HG02870 (cell line): Measurements from ENCODE around the gene ANO9.
A peak's percentile ranks its signal among the peaks of the same experiment; 100 is the strongest.

Experiments used
- ATAC-seq: cut with Tn5 transposase; IDR thresholded peaks from one replicate; pipeline ENCODE4 v1.9.1; 2021; ENCODE audit warnings: mild to moderate bottlenecking, moderate library complexity; ENCODE audit not compliant: unreplicated experiment

ANO9 gene

DNA sequence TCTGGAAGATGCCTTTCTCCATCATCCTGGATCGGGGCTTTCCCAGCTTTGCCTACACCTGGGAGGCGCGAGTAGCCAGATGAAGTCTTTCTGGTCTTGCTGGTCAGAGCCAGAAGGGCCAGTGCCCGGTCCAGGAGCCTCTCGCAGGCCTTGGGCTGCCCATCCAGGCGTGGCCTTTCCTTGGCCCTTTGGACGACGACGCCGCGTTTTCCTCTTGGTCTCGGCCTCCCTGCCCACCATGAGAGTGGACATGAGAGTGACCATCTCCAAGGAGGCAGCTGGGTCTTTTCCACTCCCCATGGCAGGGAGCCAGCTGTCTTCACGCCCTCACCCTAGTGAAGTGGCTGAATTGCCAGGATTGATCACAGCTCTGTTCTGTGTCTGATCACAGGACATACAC, 11.8 kb upstream of the ANO9 start:
- ATAC-seq, result no peak

DNA sequence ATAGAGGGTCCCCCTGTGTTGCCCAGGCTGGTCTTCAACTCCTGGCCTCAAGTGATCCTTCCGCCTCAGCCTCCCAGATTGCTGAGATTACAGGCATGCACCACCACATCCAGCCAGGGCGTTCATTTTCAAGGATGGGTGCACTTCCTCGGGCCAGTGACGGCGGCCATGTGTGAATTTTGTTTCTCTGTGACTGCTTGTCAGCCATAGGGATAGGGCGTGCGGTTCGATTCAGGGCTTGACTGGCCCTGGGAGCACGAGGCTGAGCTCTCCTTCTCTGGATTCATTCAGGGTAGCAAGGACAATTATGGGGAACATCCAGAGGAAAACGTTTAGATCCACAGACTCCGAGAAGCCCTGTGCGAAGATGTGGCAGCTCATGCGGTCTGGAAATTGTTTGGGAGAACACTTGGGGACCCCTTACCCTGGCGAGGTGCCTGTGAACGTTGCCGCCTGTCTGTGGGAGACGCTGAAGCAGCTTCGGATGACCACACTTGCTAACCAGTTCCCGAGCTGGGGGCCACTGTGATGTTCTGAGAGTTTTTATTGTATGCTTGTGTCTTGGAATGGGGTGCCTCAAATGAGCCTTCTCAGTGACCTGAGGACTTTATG, 11.2 kb upstream of the ANO9 start:
- no peak for ATAC-seq

GRCh38 chr11:452203-452744, 10.5 kb upstream of the ANO9 start:
- ATAC-seq, result no peak

DNA sequence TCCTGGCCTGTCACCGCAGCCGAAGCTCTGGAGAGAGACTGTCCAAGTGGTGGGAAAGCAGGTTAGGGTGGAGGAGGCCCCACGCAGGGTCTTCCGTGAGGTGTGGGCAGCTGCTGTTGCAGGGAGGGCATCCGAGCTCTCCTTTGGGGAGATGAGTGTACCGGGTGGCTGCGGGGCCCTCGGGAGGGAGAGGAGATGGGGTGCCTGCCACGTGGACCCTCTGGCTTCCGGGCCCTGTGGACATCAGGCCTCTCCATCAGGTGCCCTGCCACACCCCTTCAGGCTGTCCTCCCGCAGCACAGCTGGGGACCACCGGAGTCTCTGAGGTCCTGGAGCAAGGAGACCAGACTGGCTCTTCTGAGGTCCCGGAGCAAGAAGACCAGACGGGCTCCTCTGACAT, 9.9 kb upstream of the ANO9 start:
- no peak for ATAC-seq

DNA sequence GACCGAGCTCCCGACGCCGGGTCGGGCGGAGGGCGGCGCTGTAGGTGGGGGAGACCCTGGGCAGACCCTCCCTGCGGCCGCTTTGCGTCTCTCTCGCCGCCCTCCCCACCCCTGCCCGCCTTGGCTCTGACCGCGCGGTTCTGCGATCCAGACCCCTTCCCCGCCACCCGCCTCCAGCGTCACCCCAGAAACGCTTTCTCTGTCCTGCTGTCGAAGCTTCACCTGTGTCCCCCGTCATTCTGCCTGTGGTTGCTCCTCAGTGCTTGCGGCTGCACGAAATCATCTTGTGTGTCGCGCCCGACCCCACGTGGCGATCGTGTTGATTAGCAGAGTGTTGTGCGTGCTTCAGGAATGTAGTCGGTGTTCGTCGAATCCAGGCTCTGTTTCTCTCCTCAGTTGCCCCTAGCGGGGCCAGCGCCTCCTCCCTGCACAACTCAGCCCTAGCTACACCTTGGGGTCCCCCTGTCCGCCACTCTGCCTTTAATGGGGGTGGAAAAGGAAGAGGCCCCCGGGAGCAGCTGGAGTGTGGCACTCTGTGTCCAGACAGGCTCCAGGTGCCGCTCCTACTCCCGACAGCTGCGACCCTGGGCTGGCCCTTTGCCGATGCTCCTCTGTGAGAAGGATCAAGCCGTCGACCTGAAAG, 9.1 kb upstream of the ANO9 start:
- no peak for ATAC-seq

DNA sequence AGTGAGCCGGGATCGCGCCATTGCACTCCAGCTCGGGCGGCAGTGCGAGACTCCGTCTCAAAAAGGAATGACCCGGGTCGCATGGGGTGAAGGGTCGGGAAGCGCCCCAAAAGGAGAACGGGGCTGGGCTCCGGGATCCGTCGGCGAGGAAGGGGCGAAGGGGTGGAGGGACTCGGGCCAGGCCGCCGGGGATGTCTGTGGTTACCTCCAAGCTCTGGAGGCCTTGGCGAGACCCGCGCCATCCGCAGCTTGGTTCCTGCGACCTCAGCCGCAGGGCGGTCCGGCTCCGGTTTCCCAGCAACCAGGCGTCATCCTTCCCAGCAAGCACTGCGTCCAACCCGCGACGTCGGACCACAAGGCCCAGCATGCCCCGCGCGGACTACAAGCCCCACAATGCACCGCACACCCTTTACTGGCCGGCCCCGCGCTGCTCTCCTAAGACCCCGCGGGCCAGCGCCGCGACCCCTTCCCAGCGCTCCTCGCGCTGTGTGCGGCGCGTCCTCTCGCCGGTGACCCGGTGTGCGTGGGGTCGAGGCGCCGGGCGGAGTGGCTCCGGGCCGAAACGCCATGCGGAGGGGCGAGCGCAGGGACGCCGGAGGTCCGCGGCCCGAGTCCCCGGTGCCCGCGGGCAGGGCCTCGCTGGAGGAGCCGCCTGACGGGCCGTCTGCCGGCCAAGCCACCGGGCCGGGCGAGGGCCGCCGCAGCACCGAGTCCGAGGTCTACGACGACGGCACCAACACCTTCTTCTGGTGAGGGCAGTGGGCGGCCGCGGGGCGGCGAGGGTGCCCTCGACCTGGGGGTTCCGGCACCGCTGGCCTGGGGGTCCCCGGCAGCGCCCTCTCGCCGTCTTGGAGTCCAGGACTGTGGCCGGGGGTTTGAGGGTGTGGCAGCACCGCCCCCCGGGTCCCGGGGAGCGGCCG, 8.3 kb upstream of the ANO9 start, which contains the start of gene PTDSS2:
PTDSS2 (plus strand) TSS at position 391 of the 920 bp plus-strand sequence; CDS start at position 568, 177 bp downstream.
- peak; percentile 68 for ATAC-seq

- ATAC-seq, result no peak
These were observed 6.3 kb upstream of the ANO9 start for GRCh38 chr11:447923-448731.

GRCh38 chr11:446891-447290, 5.1 kb upstream of the ANO9 start:
- no peak for ATAC-seq

- no peak for ATAC-seq
These were observed 4.2 kb upstream of the ANO9 start for GRCh38 chr11:445765-446588.

- ATAC-seq, result no peak
These were observed 2.8 kb upstream of the ANO9 start for GRCh38 chr11:444396-445144.

DNA sequence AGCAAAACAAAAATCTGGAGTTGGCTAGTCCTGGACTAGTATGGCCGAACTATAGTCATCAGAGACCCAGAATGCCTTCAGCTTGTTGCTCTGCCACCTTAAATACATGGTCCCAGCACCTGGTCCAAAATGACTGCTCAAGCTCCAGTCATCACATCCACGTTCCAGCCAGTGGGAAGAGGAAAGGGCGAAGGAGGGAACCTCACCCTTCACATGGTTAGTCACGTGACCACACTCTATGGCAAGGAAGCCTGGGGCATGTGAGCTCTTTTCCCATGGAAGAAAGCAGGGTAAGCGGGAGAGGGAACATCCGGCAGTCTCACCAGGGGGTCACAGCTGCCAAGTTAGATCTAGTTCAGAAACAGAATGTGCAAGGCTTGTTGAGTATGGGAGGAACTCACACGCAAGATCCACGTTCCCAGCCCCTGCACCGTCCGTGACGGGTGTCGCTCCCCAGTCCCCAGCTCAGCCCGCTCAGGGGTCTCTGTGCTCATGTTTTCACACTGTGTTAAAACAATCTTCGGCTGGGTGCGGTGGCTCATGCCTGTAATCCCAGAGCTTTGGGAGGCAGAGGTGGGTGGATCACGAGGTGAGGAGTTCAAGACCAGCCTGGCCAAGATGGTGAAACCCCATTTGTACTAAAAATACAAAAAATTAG, 1.9 kb upstream of the ANO9 start:
- ATAC-seq, result no peak

DNA sequence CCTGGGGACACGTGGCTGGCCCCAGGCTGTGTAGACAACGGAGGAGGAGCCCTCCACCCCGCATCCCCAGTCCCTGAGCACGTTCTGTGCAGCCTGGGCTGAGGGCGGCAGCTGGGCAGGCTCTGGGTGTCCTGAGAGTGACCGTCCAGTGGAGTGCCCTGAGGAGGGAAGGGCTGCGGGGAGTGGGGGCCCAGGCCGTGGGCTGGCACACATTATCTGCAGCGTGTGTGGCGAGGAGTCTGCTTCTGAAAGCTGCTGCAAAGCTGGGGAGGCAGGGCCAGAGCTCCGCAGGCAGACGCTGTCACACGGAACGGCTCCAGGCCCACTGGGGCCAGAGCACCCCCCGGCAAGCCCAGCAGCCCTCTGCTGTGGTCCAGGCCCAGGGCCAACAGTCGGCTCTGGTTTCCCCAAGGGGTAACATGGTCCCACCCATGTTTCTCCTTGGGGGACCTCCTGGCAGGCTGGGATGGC, 835 bp upstream of the ANO9 start:
- no peak for ATAC-seq

GRCh38 chr11:441043-441417, 781 bp downstream of the ANO9 start:
- no peak for ATAC-seq

DNA sequence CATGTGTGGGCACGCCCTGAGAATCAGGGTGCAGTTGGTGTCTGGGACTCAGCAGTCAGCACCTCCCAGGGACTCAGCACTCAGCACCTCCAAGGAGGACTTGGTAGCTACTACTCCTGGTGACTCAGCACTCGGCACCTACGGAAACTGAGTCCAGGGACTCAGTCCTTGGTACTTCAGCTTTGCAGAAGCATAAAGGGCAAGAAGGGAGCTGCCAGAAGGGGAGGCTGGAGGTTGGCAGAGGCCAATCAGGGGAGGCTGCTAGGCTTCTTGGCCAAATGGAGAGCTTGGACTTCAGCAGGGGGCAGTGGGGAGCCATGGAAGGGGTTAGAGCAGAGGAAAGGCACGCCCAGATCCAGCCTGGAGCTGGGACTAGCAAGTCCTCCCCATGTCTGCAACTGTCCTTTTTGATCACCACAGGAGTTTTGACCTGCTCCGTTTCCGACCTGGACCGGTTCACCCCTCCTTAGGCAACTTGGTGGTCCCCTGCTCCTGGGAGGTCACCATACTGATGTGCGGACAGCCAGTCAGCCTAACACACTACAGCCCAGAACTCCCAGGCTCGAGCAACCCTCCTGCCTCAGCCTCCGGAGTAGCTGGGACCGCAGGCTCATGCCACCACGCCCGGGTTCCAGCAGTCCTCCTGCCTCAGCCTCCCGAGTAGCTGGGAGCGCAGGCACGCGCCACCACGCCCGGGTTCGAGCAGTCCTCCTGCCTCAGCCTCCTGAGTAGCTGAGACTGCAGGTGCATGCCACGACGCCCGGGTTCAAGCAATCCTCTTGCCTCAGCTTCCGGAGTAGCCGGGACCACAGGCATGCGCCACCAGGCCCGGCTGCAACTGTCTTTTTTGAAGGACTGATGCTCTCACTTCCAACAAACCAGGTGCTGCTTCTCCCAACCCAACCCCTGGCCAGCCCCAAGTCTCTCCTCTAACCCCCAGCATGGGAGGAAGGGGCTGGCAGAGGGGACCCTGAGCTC, 1.5 kb downstream of the ANO9 start:
- ATAC-seq, result no peak

GRCh38 chr11:439315-440064, 2.3 kb downstream of the ANO9 start:
- ATAC-seq, result no peak

GRCh38 chr11:438101-438844, 3.5 kb downstream of the ANO9 start:
- ATAC-seq, result no peak
